Hepatocyte (in vitro differentiated cells): ENCODE measurements around the gene PNO1. TPM values are rescaled to one million over a fixed set of nuclear protein-coding genes. Genes with fewer than 3 reads are reported as not detected.

ENCODE experiments used
- DNase-seq: peaks from one replicate; pipeline ENCODE4 v3.0.0-alpha.2; 2016; ENCODE audit warnings: low spot score
- H2AFZ ChIP-seq: fragments of 200-600 bp; sonication (generic); 2 replicates; pipeline ENCODE4 v1.6.0; 2016; ENCODE audit warnings: antibody characterized with exemption, mild to moderate bottlenecking
- H3K27ac ChIP-seq: fragments of 200-600 bp; sonication (generic); 2 replicates; pipeline ENCODE4 v1.5.1; 2016; ENCODE audit warnings: mild to moderate bottlenecking
- H3K27me3 ChIP-seq: fragments of 200-600 bp; sonication (generic); 2 replicates; pipeline ENCODE4 v1.6.1; 2016
- H3K36me3 ChIP-seq: fragments of 200-600 bp; sonication (generic); replicated peaks from 2 replicates; pipeline ENCODE4 v1.5.1; 2016; ENCODE audit warnings: low read depth; ENCODE audit not compliant: insufficient read depth
- H3K4me1 ChIP-seq: fragments of 200-600 bp; sonication (generic); 2 replicates; pipeline ENCODE4 v1.5.1; 2016; ENCODE audit warnings: mild to moderate bottlenecking, moderate library complexity; ENCODE audit not compliant: insufficient read depth
- H3K4me2 ChIP-seq: fragments of 200-600 bp; sonication (generic); 2 replicates; pipeline ENCODE4 v1.6.0; 2016
- H3K4me3 ChIP-seq: fragments of 200-600 bp; sonication (generic); 2 replicates; pipeline ENCODE4 v1.5.1; 2016; ENCODE audit warnings: mild to moderate bottlenecking
- H3K79me2 ChIP-seq: fragments of 200-600 bp; sonication (generic); 2 replicates; pipeline ENCODE4 v1.6.0; 2017; ENCODE audit warnings: mild to moderate bottlenecking
- H3K9me2 ChIP-seq: fragments of 200-600 bp; sonication (generic); replicated peaks from 2 replicates; pipeline ENCODE4 v1.6.0; 2017; ENCODE audit warnings: mild to moderate bottlenecking; ENCODE audit not compliant: insufficient read depth
- H3K9me3 ChIP-seq: fragments of 200-600 bp; sonication (generic); 2 replicates; pipeline ENCODE4 v1.5.1; 2016; ENCODE audit warnings: low read depth, mild to moderate bottlenecking
- H4K20me1 ChIP-seq: fragments of 200-600 bp; sonication (generic); 2 replicates; pipeline ENCODE4 v1.6.0; 2016; ENCODE audit warnings: mild to moderate bottlenecking; ENCODE audit not compliant: insufficient read depth, poor library complexity, severe bottlenecking
- EZH2 ChIP-seq: fragments of 200-600 bp; sonication (generic); IDR thresholded peaks from 2 replicates; pipeline ENCODE4 v1.6.1; 2016; ENCODE audit warnings: antibody characterized with exemption, mild to moderate bottlenecking, borderline replicate concordance
- EZH2phosphoT487 ChIP-seq: fragments of 200-600 bp; sonication (generic); IDR thresholded peaks from one replicate; pipeline ENCODE4 v1.6.1; 2018; ENCODE audit warnings: antibody characterized with exemption, mild to moderate bottlenecking, low read depth, moderate library complexity; ENCODE audit not compliant: unreplicated experiment, severe bottlenecking
- WGBS: methylation state at CpG from one replicate; pipeline ENCODE4 v1.1.6; 2016; ENCODE audit warnings: low lambda C conversion rate; ENCODE audit errors: missing lambda C conversion rate; 5-methylcytosine and 5-hydroxymethylcytosine counted together
- polyA plus RNA-seq: library from polyadenylated mRNA; unstranded; fragments of >200 nt; fragmentation: Nextera tagmentation; extraction: Ambion mirVana; gene quantifications from 2 replicates; pipeline ENCODE4 v1.2.1, GENCODE V29; 2016
- total RNA-seq: library from RNA; depleted of rRNA; stranded (reverse); fragments of >200 nt; gene quantifications from 2 replicates; pipeline ENCODE4 v1.2.3, GENCODE V29; 2014
- TF ChIP-seq, protein P1 (sequence below): fragments of 200-600 bp; sonication (generic); IDR thresholded peaks from 2 replicates; pipeline ENCODE4 v1.5.1; 2016; ENCODE audit warnings: antibody characterized with exemption, mild to moderate bottlenecking; ENCODE audit not compliant: poor library complexity

Gene PNO1
- total and polyA plus RNA-seq, 2 experiments from 2014 or later = 15.5 to 22.9 TPM

DNA sequence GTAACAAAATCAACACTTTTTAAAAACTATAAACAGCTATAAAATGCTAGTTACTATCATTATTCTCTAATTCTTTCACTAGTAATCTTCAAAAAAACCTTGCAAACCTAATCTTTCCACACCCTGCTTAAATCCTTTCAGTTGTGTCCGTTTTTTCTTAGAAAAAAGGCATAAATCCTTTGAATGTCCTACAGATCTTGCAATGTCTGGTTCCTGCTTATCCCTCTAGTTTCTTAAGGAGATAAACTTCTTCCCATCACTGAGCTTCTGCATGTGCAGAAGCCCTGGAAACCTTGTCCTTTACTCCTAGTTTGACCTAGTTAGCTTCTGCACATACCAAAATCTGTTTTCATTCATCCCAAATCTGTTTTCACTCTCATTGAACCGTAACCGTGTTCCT, 1.3 kb upstream of the PNO1 start:
- no peaks in the 10 kb centered on the region for H4K20me1 ChIP-seq
- peak overlapping the region; percentile 95 for H3K27ac ChIP-seq
- no peak for DNase-seq
- TF ChIP-seq, protein P1, sequence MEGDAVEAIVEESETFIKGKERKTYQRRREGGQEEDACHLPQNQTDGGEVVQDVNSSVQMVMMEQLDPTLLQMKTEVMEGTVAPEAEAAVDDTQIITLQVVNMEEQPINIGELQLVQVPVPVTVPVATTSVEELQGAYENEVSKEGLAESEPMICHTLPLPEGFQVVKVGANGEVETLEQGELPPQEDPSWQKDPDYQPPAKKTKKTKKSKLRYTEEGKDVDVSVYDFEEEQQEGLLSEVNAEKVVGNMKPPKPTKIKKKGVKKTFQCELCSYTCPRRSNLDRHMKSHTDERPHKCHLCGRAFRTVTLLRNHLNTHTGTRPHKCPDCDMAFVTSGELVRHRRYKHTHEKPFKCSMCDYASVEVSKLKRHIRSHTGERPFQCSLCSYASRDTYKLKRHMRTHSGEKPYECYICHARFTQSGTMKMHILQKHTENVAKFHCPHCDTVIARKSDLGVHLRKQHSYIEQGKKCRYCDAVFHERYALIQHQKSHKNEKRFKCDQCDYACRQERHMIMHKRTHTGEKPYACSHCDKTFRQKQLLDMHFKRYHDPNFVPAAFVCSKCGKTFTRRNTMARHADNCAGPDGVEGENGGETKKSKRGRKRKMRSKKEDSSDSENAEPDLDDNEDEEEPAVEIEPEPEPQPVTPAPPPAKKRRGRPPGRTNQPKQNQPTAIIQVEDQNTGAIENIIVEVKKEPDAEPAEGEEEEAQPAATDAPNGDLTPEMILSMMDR = no peak
- peaks cover 40% of the 10 kb centered on the region for H3K79me2 ChIP-seq
- peak overlapping the region; percentile 25 for H2AFZ ChIP-seq
- peak overlapping the region; percentile 95 for H3K4me2 ChIP-seq
- no peaks in the 10 kb centered on the region for H3K36me3 ChIP-seq
- no peaks in the 10 kb centered on the region for H3K9me2 ChIP-seq
- H3K27me3 ChIP-seq = no peaks in the 10 kb centered on the region
- peaks cover 13% of the 10 kb centered on the region for H3K4me1 ChIP-seq
- peak overlapping the region; percentile 80 for H3K4me3 ChIP-seq
- H3K9me3 ChIP-seq = no peaks in the 10 kb centered on the region
- 20% methylated on average over 3 of the region's 3 CpGs for WGBS

DNA sequence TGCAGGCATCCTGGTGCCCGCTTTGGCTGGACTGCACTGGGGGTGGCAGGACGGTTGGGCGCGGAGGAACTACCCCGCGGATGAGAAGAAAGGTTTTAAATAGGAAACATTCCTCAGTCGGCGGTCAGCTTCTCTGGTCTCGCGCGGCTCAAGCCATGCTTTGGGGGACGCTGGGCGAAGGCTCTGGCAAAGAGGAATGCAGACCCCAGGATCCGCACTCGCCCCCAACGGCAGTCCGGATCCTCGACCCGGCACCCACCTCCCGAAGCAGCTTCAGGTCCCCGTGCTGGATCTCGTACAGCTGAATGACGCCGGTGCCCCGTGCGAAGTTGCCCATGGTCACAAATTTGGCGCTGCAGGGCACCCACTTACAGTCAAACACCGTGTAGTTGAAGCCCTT, 686 bp upstream of the PNO1 start:
- Histone ChIP-seq H3K79me2 (peaks cover 40% of the 10 kb centered on the region), H3K4me1 (peaks cover 13% of the 10 kb centered on the region), H3K4me2 (peak overlapping the region; percentile 95), H4K20me1 (no peaks in the 10 kb centered on the region), H3K4me3 (peak overlapping the region; percentile 80), H3K9me2 (no peaks in the 10 kb centered on the region), H3K27me3 (no peaks in the 10 kb centered on the region), H3K36me3 (no peaks in the 10 kb centered on the region), H3K27ac (peak overlapping the region; percentile 95), H3K9me3 (no peaks in the 10 kb centered on the region), H2AFZ (peak overlapping the region; percentile 25)
- DNase-seq = no peak
- TF ChIP-seq, protein P1 = no peak
- TF ChIP-seq EZH2phosphoT487 (no peak), EZH2 (no peak)
- WGBS = 0% methylated on average over 28 of the region's 28 CpGs

DNA sequence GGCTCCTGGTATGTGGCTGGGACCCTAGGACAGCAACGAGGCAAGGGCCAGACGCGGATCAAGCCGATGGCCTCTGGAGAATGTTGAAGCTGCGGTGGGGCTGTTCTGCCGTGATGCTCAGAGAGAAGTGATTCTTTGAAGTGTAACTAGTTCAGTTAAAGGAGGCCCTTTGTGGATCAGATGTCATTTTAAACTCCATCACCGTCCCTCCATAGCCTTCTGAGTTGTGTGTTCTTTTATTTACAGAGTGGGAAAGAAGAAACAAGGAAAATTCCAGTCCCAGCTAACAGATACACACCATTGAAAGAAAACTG, 403 bp downstream of the PNO1 start:
- Histone ChIP-seq H3K4me3 (peak overlapping the region; percentile 27), H3K9me3 (no peaks in the 10 kb centered on the region), H4K20me1 (no peaks in the 10 kb centered on the region), H3K27me3 (no peaks in the 10 kb centered on the region), H3K4me2 (peak overlapping the region; percentile 81), H3K4me1 (peaks cover 13% of the 10 kb centered on the region), H3K9me2 (no peaks in the 10 kb centered on the region), H3K79me2 (peaks cover 40% of the 10 kb centered on the region), H2AFZ (peak overlapping the region; percentile 27), H3K27ac (peak overlapping the region; percentile 95), H3K36me3 (no peaks in the 10 kb centered on the region)
- no peak for DNase-seq
- TF ChIP-seq EZH2 (no peak), EZH2phosphoT487 (no peak)
- TF ChIP-seq, protein P1 = no peak
- 0% methylated on average over 7 of the region's 7 CpGs for WGBS

DNA sequence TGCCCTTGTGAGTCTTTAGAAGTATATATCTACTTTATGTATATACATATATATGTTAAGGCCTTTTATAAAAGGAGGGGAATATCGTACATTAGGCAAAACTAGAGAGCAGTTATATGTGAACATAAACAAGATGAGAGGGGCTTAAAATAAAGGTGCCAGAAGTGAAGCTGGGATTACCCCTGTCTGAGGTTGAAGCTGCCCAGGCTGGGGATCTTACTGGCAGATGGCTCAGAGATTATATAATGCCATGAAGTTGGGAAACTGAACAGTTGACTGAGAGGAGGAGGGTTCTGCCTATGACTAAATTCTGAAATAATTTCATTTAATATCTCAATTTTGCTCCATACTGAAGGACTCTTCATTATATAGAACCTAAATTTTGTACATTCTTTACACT, 6.0 kb downstream of the PNO1 start:
- Histone ChIP-seq H3K4me1 (peaks cover 3% of the 10 kb centered on the region), H4K20me1 (no peaks in the 10 kb centered on the region), H3K27me3 (no peaks in the 10 kb centered on the region), H3K27ac (no peak overlapping the region), H3K9me2 (no peaks in the 10 kb centered on the region), H3K9me3 (no peaks in the 10 kb centered on the region), H3K4me2 (no peak overlapping the region), H3K4me3 (no peak overlapping the region), H2AFZ (no peak overlapping the region), H3K36me3 (no peaks in the 10 kb centered on the region), H3K79me2 (peaks cover 15% of the 10 kb centered on the region)
- no peak for DNase-seq
- 83% methylated on average over 1 of the region's 1 CpG for WGBS
- TF ChIP-seq, protein P1 = no peak
- TF ChIP-seq EZH2 (no peak), EZH2phosphoT487 (no peak)
